AG10803 (cell line): ENCODE data around the gene PCBP3.

ENCODE experiments used
- DNase-seq: peaks from one replicate; pipeline ENCODE4 v3.0.0; 2010; ENCODE audit warnings: low read depth
- H3K4me3 ChIP-seq: 2 replicates; pipeline ENCODE4 v1.5.1; 2011; ENCODE audit warnings: mild to moderate bottlenecking, low read length, control low read depth
- TF ChIP-seq, protein P1 (sequence below): conservative IDR thresholded peaks from 2 replicates; pipeline ENCODE4 v1.5.1; 2011; ENCODE audit warnings: mild to moderate bottlenecking, low read length, control low read depth, inconsistent platforms

The PCBP3 gene

DNA sequence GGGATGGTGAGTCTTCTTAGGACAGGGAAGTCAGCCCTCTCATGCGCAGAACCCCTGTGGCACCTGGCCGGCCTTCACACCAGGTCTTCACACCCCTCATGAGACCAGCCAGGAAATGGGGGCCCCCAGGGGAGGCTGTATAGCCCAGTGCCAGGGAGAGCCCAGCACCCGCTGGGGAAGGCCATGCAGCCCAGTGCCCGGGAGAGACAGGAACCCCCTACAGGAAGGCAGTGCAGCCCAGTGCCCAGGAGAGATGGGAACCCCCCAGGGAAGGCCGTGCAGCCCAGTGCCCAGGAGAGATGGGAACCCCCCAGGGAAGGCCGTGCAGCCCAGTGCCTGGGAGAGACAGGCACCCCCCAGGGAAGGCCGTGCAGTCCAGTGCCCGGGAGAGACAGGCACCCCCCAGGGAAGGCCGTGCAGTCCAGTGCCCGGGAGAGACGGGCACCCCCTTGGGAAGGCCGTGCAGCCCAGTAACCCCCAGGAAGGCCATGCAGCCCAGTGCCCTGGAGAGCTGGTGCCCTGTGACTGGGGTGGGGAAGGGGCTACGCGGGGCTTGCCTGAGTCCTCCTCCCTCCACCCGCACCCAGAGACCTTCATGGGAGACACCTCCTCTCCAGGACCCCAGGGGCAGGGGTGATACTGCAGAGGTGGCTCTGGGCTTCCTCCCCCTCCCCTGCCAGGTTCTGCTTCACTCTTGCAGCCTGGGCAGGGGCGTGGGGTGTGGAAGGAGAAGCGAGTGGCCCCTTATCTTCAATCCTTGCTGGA, 227.5 kb downstream of the PCBP3 start:
- TF ChIP-seq, protein P1, sequence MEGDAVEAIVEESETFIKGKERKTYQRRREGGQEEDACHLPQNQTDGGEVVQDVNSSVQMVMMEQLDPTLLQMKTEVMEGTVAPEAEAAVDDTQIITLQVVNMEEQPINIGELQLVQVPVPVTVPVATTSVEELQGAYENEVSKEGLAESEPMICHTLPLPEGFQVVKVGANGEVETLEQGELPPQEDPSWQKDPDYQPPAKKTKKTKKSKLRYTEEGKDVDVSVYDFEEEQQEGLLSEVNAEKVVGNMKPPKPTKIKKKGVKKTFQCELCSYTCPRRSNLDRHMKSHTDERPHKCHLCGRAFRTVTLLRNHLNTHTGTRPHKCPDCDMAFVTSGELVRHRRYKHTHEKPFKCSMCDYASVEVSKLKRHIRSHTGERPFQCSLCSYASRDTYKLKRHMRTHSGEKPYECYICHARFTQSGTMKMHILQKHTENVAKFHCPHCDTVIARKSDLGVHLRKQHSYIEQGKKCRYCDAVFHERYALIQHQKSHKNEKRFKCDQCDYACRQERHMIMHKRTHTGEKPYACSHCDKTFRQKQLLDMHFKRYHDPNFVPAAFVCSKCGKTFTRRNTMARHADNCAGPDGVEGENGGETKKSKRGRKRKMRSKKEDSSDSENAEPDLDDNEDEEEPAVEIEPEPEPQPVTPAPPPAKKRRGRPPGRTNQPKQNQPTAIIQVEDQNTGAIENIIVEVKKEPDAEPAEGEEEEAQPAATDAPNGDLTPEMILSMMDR, result no peak
- H3K4me3 ChIP-seq, result no peak overlapping the region
- no peak for DNase-seq

DNA sequence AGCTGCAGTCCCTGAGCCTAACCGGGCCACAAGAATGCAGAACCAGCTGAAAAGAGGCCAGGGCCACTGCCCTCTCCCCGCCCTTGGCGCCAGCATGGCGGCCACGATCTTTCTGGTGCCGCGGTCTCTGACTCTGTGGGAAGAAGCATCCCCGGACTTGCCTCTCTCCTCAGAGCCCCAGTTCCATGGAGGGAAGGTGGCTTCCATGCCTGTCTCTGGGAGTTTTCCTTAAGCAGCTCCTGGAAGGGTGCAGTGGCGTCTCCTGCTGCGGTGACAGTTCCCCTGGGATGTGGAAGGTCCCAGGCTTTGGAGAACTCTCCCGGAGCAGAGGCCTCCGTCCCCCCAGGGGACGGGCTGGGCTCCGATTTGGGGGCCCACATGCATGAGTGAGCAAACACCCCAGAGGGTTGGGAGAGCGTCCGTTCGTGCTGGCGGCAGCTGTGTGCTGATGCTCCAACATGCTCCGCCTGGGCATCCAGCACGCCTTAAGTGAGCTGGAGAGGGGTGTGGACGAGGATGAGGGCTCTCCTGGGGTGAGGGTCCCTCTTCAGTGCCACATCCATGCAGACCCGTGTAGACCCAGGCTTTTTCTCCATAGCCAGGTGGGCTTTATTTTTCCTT, 228.2 kb downstream of the PCBP3 start:
- TF ChIP-seq, protein P1, result no peak
- no peak for DNase-seq

DNA sequence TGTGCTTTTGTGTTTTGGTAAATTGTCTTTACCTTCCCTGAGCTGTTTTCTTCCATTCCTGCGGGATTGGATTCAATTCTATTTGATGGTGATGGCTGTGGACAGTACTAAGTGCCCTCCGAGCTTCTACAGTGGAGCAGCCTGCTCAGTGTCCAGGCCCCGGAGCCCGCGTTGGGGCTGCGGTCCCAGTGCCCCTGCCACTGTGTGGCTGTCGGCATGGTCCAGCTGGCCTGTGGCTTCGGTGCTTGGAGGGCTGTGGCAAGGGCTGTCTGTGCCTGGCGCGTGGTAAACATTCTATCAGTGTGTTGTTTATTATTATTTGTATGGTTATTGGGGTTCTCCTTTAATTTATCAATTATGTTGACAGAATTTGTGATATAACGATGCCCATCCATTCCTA, 228.9 kb downstream of the PCBP3 start:
- no peak for DNase-seq
- TF ChIP-seq, protein P1, result no peak
- H3K4me3 ChIP-seq, result no peak overlapping the region

More for the DNA sequence above, 228.2 kb downstream of the PCBP3 start:
- H3K4me3 ChIP-seq, result no peak overlapping the region

DNA sequence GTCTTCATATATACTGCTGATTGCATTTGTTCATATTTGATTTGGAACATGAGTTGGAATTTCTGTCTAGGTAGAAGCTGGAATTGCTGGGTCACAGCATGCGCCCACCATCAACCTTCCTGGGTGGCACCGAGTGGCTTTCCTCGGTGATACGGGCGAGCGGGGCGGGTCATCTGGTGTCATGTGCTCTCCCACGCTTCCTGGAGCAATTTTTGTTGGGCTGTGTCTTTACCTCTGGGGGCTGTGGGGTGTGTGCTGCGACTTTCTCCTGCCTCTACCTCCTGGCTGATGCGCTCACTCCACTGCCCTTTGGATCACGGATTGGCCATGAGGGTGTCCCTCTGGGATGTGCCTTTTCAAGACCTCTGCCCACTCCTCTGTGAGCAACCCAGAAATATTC, 229.4 kb downstream of the PCBP3 start:
- TF ChIP-seq, protein P1, result no peak
- no peak for DNase-seq
- no peak overlapping the region for H3K4me3 ChIP-seq

DNA sequence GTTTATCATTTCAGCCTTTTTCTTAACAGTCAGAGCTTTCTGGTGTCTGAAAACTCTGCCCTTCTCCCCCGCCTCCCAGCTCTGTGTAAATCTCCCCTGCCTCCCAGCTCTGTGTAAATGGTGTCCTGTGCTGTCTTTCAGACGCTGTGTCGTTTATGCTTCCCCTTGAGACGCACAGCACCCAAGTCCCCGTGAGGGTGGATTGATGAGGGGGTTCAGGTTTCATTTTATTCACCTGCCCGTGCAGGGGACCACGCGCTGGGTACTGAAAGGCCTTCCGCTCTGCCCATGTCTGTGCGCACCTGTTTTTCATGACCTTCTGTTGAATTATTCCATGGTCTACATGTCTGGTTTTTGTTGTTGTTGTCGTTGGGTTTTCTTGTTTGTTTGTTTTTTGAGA, 229.9 kb downstream of the PCBP3 start:
- no peak overlapping the region for H3K4me3 ChIP-seq
- no peak for DNase-seq
- TF ChIP-seq, protein P1, result no peak

DNA sequence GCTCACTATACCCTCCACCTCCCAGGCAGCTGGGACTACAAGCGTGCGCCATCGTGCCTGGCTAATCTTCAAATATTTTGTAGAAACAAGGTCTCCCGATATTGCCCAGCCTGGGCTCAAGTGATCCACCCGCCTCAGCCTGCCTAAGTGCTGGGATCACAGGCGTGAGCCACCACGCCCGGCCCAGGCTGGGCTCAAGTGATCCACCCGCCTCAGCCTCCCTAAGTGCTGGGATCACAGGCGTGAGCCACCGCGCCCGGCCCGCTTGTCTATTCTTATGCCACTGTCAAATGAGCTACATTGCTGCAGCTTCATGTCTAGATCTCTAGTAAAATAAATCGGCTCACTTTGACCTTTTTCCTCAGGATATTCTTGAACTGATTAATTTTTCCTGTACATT, 230.3 kb downstream of the PCBP3 start:
- H3K4me3 ChIP-seq, result no peak overlapping the region
- TF ChIP-seq, protein P1, result no peak
- DNase-seq, result no peak
